GM23338 (cell line): ENCODE results near the gene EFCAB8. TPM values are rescaled to one million over a fixed set of nuclear protein-coding genes. Genes with fewer than 3 reads are reported as not detected.

ENCODE experiments used
- ATAC-seq: fragments of 200-7000 bp; cut with Tn5 transposase; 3 replicates; pipeline ENCODE4 v1.9.1; 2020
- DNase-seq: peaks from one replicate; pipeline ENCODE4 v3.0.0-alpha.2; 2015; ENCODE audit warnings: low spot score
- H2AFZ ChIP-seq: fragments of 200-600 bp; sonication (generic); 2 replicates; pipeline ENCODE4 v1.8.0; 2016; ENCODE audit warnings: antibody characterized with exemption, mild to moderate bottlenecking, moderate library complexity
- H3F3A ChIP-seq: fragments of 200-600 bp; sonication (generic); replicated peaks from 2 replicates; pipeline ENCODE4 v1.8.0; 2017; ENCODE audit warnings: antibody characterized with exemption, mixed run types, low read depth
- H3K27ac ChIP-seq: fragments of 200-600 bp; sonication (generic); 2 replicates; pipeline ENCODE4 v1.6.1; 2016; ENCODE audit warnings: low read depth
- H3K27me3 ChIP-seq: fragments of 200-600 bp; sonication (generic); 2 replicates; pipeline ENCODE4 v1.8.0; 2016; ENCODE audit warnings: mild to moderate bottlenecking, mixed run types, moderate library complexity; ENCODE audit not compliant: insufficient read depth
- H3K36me3 ChIP-seq: fragments of 200-600 bp; sonication (generic); 2 replicates; pipeline ENCODE4 v1.8.0; 2016; ENCODE audit warnings: mild to moderate bottlenecking; ENCODE audit not compliant: insufficient read depth
- H3K4me1 ChIP-seq: fragments of 200-600 bp; sonication (generic); 2 replicates; pipeline ENCODE4 v1.8.0; 2016; ENCODE audit warnings: mild to moderate bottlenecking, moderate library complexity; ENCODE audit not compliant: insufficient read depth
- H3K4me2 ChIP-seq: fragments of 200-600 bp; sonication (generic); 2 replicates; pipeline ENCODE4 v1.7.1; 2017; ENCODE audit warnings: mixed run types
- H3K4me3 ChIP-seq: fragments of 200-600 bp; sonication (generic); 2 replicates; pipeline ENCODE4 v1.6.1; 2016; ENCODE audit warnings: mixed run types
- H3K79me2 ChIP-seq: fragments of 200-600 bp; sonication (generic); replicated peaks from 2 replicates; pipeline ENCODE4 v1.8.0; 2017; ENCODE audit warnings: mild to moderate bottlenecking; ENCODE audit not compliant: insufficient read depth
- H3K9me2 ChIP-seq: fragments of 200-600 bp; sonication (generic); 2 replicates; pipeline ENCODE4 v1.8.0; 2017; ENCODE audit not compliant: insufficient read depth
- H4K20me1 ChIP-seq: fragments of 200-600 bp; sonication (generic); replicated peaks from 2 replicates; pipeline ENCODE4 v1.8.0; 2017; ENCODE audit warnings: mild to moderate bottlenecking; ENCODE audit not compliant: insufficient read depth
- H3K27ac Mint-ChIP-seq: 2 replicates; pipeline ENCODE4 v1.8.0; 2020; ENCODE audit warnings: inconsistent platforms, mild to moderate bottlenecking, moderate library complexity, mixed read lengths
- H3K27me3 Mint-ChIP-seq: 3 replicates; pipeline ENCODE4 v1.8.0; 2022; ENCODE audit warnings: low read depth, mild to moderate bottlenecking, moderate library complexity, mixed read lengths, inconsistent platforms; ENCODE audit not compliant: insufficient read depth, poor library complexity
- H3K36me3 Mint-ChIP-seq: 3 replicates; pipeline ENCODE4 v1.8.0; 2021; ENCODE audit warnings: low read depth, mild to moderate bottlenecking, inconsistent platforms, moderate library complexity, mixed read lengths
- H3K4me1 Mint-ChIP-seq: 3 replicates; pipeline ENCODE4 v1.8.0; 2020; ENCODE audit warnings: mild to moderate bottlenecking, inconsistent platforms, mixed read lengths
- H3K4me3 Mint-ChIP-seq: 3 replicates; pipeline ENCODE4 v1.8.0; 2021; ENCODE audit warnings: moderate library complexity, mild to moderate bottlenecking, inconsistent platforms, mixed read lengths
- H3K9me3 Mint-ChIP-seq: 3 replicates; pipeline ENCODE4 v1.8.0; 2020; ENCODE audit warnings: moderate library complexity, mild to moderate bottlenecking, inconsistent platforms, mixed read lengths
- CREB1 ChIP-seq: fragments of 250-450 bp; sonication (Bioruptor Pico); IDR thresholded peaks from 2 replicates; pipeline ENCODE4 v1.5.0; 2020; ENCODE audit warnings: low read depth, mild to moderate bottlenecking, moderate library complexity
- CTCF ChIP-seq, 2 experiments: fragments of 200-600 bp in 1 of 2; sonication (generic) in 1 of 2; conservative IDR thresholded peaks; 2 replicates each; pipeline versions ENCODE4 v1.5.1 to v1.6.1; 2016 to 2017; ENCODE audit warnings: antibody characterized with exemption in 2 of 2, low read depth in 2 of 2, mild to moderate bottlenecking in 2 of 2, moderate library complexity in 1 of 2
- ETS1 ChIP-seq: IDR thresholded peaks from 2 replicates; pipeline ENCODE4 v1.6.1; 2016; ENCODE audit warnings: antibody characterized with exemption
- EZH2 ChIP-seq: fragments of 200-600 bp; sonication (generic); IDR thresholded peaks from one replicate; pipeline ENCODE4 v1.8.0; 2017; ENCODE audit warnings: antibody characterized with exemption, mild to moderate bottlenecking, low read depth; ENCODE audit not compliant: unreplicated experiment
- EZH2phosphoT487 ChIP-seq: fragments of 200-600 bp; sonication (generic); IDR thresholded peaks from one replicate; pipeline ENCODE4 v1.8.1; 2018; ENCODE audit warnings: antibody characterized with exemption; ENCODE audit not compliant: unreplicated experiment
- JUNB ChIP-seq: IDR thresholded peaks from one replicate; pipeline ENCODE4 v1.6.1; 2016; ENCODE audit warnings: antibody characterized with exemption; ENCODE audit not compliant: unreplicated experiment
- NANOG ChIP-seq: IDR thresholded peaks from 2 replicates; pipeline ENCODE4 v1.6.1; 2016; ENCODE audit warnings: antibody characterized with exemption, borderline replicate concordance
- POLR2AphosphoS5 ChIP-seq: IDR thresholded peaks from 2 replicates; pipeline ENCODE4 v1.6.1; 2016; ENCODE audit warnings: antibody characterized with exemption, low read depth
- REST ChIP-seq: IDR thresholded peaks from one replicate; pipeline ENCODE4 v1.6.1; 2018; ENCODE audit warnings: antibody characterized with exemption; ENCODE audit not compliant: unreplicated experiment
- STAT1 ChIP-seq: IDR thresholded peaks from one replicate; pipeline ENCODE4 v1.6.1; 2016; ENCODE audit warnings: antibody characterized with exemption; ENCODE audit not compliant: unreplicated experiment
- ZNF114 ChIP-seq: fragments of 250-450 bp; sonication (Bioruptor Pico); IDR thresholded peaks from 2 replicates; pipeline ENCODE4 v1.5.0; 2020; ENCODE audit warnings: mild to moderate bottlenecking, moderate library complexity
- ZNF331 ChIP-seq: fragments of 250-450 bp; sonication (Bioruptor Pico); IDR thresholded peaks from 2 replicates; pipeline ENCODE4 v1.5.0; 2020; ENCODE audit warnings: low read depth, mild to moderate bottlenecking, moderate library complexity
- ZNF462 ChIP-seq: fragments of 250-450 bp; sonication (Bioruptor Pico); IDR thresholded peaks from 2 replicates; pipeline ENCODE4 v1.5.0; 2020; ENCODE audit warnings: mild to moderate bottlenecking, moderate library complexity
- polyA plus RNA-seq: library from polyadenylated mRNA; unstranded; fragments of >200 nt; fragmentation: Nextera tagmentation; extraction: Ambion mirVana; gene quantifications from 2 replicates; pipeline ENCODE4 v1.2.1, GENCODE V29; 2016
- total RNA-seq: library from RNA; depleted of rRNA; stranded (reverse); fragments of >200 nt; shearing (Covaris generic); gene quantifications from 2 replicates; pipeline ENCODE4 v1.2.3, GENCODE V29; 2014

Gene EFCAB8
- total and polyA plus RNA-seq, 2 experiments from 2014 or later, result 0.35 TPM; not detected in 1

- Histone ChIP-seq H3K27ac (0 out of 2 replicates have a peak overlapping the region, but pooled peaks have one; percentile 50), H3K36me3 (no peaks in the 10 kb centered on the region), H4K20me1 (no peaks in the 10 kb centered on the region), H3K79me2 (no peaks in the 10 kb centered on the region), H3K27me3 (no peaks in the 10 kb centered on the region), H3K4me1 (no peaks in the 10 kb centered on the region; the same call in 1 of the 2 replicates), H3K9me2 (no peaks in the 10 kb centered on the region), H2AFZ (no peak overlapping the region), H3F3A (0 out of 2 replicates have a peak, but pooled peaks cover 4% of the 10 kb centered on the region), H3K4me3 (no peak overlapping the region), H3K4me2 (no peak overlapping the region)
- Mint-ChIP-seq H3K4me1 (peaks cover 16% of the 10 kb centered on the region), H3K4me3 (no peak overlapping the region), H3K27me3 (peaks cover 3% of the 10 kb centered on the region), H3K36me3 (no peaks in the 10 kb centered on the region), H3K9me3 (no peaks in the 10 kb centered on the region), H3K27ac (no peak overlapping the region)
- ATAC-seq, result no peak
- no peak for DNase-seq
- TF ChIP-seq EZH2, result no peak
- TF ChIP-seq STAT1, result no peak
- TF ChIP-seq NANOG, result no peak
- TF ChIP-seq POLR2AphosphoS5, result no peak
- no peak for TF ChIP-seq JUNB
- TF ChIP-seq ZNF114 (CRISPR knock-in tag), result no peak
- TF ChIP-seq ETS1, result no peak
- no peak for TF ChIP-seq CREB1
- TF ChIP-seq CTCF (conservative IDR thresholded peaks at IDR 0.05; ENCODE audit: low read depth in 2 of 2), result no peak
- TF ChIP-seq EZH2phosphoT487, result no peak
- TF ChIP-seq ZNF462, result no peak
- TF ChIP-seq REST, result no peak
- TF ChIP-seq ZNF331 (CRISPR knock-in tag), result no peak
These were observed 10.8 kb downstream of the EFCAB8 start for GRCh38 chr20:32869562-32869961.
